Measurements from ENCODE around the gene VWA5A.

VWA5A gene

GRCh38 chr11:124114942-124115781 is at the start of gene VWA5A:
TSS of gene VWA5A (plus strand) at chr11:124115450. CDS start at chr11:124117512, 2,062 bp downstream.
- no peak for DNase-seq

DNA sequence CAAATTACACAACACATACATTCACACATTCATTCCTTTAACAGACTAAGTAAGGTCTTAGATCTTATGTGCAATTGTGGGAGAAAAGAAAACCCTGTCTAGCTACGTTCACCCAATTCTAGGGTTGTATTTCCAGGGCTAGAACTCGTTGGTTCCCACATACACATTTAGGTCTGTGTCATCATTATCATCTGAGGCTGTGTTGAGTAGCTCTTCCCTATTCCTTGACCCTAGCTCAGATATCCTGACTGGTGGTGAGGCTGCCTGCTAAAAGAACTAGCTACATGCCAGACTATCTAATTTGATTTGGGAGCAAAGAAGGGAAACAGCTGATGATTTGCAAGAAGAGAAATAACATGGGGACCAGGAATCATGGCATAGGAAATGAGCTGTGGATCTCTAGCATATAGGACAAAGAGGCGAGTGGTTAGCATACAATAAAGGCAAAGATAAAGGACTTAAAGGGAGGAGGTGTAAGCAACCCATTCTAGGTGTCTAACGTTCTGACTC is 46.6 kb upstream of the VWA5A start:
- DNase-seq, result no peak

- DNase-seq, result no peak
These were observed 45.5 kb upstream of the VWA5A start for GRCh38 chr11:124069429-124070401.

DNA sequence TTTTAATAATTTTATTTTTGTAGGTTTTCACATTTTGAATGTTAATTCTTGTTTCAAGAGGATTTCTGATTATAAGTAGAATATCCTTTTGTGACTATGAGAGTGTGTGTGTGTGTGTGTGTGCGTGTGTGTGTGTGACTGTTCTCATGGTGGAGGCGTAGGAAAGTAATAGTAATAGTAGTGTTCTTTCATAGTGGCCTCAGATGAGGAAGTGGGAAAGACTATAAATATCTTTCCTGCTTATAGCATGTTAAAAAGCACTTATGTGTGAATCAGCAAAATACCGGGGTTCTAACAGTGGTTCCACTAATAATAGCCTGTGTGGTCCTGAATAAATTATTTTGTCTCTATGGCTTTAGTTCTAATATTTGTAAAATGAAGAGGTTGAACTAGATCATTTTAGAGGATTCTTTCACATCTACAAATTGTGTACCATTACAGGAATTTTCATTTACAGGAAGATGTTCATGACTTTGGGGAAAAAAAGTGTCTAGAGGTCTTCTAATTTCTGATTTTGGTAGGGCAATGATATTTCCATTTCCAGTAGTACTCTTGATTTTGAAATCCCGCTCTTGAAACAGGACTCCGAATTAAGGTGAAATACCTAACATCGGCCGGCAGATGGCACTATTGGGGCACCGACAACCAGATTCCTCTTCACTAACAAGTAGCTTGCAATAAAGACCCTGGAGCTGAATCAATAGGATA is 44.2 kb upstream of the VWA5A start:
- no peak for DNase-seq

- DNase-seq, result no peak
These were observed 43.7 kb upstream of the VWA5A start for GRCh38 chr11:124071623-124071948.

DNA sequence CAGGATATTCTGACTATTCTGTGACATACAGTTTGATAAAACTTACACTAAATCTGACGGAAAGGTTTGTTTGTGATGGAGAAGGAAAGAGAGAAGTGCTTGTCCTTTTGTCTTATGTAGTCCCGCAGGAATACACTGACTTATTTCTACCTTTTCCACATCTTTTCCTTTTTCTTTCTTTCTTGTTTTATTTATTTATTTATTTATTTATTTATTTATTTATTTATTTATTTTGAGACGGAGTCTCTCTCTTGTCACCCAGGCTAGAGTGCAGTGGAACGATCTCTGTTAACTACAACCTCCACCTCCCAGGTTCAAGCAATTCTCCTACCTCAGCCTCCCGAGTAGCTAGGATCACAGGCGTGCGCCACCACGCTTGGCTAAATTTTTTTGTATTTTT is 43.1 kb upstream of the VWA5A start:
- DNase-seq, result no peak

DNA sequence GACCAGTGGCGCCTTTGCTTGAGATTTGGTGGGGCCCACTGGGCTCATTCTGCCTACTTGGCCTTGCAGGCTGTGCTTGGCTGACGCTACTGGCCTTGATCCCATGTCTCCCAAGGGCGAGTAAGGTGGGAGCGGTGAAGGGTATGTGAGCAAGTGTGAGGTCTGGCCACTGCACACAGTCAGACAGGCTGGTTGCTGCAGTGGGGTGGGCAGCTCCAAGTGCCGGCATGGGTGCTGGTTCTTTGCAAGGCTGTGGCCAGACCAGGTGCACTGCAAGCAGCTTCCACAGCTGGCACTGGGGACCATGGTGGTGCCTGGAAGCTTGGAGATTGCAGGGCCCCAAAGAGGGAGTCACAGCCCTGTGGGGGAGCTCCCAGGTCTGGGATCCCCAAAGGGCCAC is 40.7 kb upstream of the VWA5A start:
- no peak for DNase-seq

DNA sequence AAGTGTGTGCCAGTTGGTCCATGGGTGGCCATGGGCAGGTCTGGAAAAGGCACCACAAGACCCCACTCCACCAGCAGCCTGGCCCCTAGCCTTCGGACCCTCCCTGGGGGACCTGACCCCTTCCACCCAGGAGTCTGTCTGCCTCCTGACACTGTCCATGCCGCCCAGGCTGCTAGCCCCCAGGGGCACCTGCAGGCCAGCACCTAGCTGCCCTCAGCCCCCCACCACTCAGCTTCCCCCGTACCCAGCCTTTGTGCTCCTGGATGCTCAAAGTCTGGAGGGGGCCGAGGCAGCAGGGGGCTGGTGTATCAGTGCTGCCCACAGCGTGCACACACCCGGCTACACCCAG is 39.8 kb upstream of the VWA5A start:
- DNase-seq, result no peak

DNA sequence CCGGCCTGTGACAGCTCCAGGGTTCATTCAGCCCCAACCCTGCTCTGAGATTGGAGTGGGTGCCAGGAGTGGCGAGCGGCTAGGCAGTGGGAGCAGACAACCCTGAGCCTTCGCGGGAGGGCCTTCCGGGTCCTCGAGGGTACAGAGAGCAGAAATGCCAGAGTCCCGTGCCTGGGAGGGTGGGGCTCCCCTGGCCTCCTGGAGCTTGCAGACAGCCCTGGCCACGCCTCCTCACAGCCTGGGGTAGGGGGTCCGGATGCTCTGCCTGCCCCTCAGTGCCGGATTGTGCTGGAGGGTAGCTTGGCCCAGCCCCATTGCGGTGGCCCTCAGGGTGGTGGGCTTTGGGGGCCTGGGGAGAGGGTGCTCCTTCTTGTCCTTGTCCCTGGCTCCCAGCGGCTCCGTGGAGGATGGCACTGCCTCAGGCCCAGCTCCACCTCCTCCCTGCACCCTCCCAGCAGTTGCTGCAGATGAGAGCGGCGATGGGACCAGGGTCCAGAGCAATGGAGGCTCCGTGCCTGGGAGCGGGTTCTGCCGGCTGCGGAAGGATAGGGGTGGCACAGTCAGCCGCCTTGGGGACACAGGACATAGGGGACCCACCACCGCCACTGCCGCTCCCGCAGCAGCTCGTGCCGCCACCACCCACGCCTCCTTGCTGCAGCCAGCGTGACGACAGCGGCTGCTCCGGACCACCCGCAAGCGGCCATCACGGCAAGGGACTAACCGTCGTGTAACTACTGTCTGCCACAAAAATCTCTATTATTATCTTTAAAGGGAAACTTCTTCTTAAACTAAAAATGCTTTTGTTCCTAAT is 39.2 kb upstream of the VWA5A start:
- no peak for DNase-seq

DNA sequence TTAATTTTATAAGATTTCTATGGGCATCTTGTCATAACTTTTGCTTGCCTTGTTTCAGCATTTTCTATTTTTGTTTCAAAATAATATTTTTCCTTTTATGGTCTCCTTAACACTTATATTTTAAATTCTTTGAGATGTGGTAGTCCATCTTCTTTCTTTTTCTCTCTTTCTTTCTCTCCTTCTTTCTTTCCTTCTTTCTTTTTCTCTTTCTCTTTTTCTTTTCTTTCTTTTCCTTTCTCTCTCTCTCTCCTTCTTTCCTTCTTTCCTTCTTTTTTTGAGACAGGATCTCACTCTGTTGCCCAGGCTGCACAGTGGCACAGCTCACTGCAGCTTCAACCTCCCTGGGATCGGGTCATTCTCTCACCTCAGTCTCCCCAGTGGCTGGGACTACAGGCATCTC is 38.0 kb upstream of the VWA5A start:
- DNase-seq, result no peak

DNA sequence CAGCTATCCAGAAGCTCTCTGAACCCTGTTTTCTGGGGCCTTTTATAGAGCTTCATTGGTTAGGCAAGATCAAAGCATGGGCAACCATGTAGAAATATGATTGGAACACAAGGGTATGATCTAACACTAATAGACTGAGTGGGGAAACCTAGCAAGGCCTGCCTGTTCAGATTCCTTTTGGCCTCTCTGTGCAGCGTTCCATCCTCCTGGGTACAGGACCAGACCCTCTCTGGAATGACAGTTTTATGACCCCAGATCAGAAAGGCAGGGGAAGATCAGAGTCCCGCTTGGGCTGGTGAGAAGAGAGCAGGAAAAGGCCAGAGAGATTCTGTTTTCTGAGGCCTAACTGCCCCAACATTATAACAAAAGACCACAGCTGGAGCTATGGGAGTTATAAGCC is 36.7 kb upstream of the VWA5A start:
- no peak for DNase-seq

GRCh38 chr11:124079631-124080326 is 35.5 kb upstream of the VWA5A start:
- no peak for DNase-seq

GRCh38 chr11:124080327-124081001 is 34.8 kb upstream of the VWA5A start:
- no peak for DNase-seq

- DNase-seq, result no peak
These were observed 33.8 kb upstream of the VWA5A start for GRCh38 chr11:124081483-124081882.

DNA sequence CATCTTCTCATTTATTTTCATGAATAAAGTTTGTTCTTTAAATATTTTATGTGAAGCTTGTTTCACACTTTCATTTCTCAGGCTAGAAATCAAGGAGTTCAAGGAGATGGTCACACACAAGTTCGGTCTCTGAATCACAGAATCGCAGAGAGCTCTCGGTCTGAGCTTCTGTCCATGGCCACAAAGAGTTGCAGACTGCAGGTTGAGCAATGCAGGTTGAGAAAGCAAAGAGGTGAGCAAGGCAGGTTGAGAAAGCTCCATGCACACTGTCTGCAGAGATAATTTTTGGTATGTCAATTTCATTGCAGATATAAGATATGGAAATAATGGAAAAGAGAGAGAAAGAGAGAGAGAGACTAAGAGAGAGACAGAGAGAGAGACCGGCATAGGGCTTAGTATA is 32.9 kb upstream of the VWA5A start:
- DNase-seq, result no peak

DNA sequence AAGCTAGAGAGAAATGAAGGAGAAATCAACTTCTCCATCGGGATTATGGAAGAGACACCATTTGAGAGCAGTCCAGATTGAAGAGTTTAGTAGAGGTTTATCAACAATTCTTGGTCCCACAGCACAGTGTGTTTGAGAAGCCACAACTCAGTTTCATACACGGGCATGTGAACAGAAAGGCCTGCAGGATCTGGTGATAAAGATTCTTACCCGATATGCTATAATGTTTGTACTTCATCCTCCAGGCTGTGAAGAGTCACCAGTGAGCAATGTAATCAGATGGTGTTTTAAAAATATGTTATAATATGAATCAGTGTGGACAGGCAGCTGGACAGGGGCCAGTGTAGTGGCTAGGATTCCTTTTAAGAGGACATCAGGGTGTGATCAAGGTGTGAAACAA is 29.7 kb upstream of the VWA5A start:
- no peak for DNase-seq

DNA sequence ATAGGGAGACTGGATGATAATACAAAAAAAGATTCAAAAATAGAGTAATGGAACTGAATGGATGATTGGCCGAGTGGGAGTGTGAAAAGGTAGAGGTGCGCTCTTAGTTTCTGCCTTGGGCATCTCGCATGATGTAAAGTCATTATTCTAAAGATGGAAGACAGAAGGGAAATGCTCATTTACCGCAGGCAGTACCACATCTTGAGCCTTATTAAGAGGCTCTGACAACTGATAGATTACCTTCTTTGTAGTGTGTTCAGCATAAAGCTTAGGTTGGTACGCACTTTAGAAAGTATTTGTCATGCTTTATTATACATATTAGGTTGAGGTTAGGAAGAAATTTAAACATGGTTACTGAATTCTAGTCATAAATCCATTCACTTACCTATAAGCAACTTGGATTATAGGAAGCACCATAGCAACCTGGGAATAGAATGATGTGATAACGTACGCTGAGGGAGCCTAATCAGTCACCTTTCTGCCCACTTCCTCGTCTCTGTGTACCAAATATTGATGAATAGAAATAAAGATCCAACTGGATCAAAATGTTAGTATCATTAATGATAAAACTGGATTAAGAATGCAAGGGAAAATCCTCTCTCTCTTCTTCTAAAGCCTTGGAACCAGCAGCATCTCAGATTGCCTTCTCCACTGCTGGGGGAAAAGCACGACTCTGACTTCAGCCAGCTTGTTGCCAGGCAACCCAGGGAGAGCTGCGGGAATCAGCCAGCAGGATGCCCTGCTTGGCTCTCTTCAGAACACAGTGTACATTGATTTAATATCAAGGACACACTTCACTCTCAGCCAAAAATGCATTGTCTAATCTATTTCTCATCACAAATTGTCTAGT is 29.0 kb upstream of the VWA5A start:
- no peak for DNase-seq

DNA sequence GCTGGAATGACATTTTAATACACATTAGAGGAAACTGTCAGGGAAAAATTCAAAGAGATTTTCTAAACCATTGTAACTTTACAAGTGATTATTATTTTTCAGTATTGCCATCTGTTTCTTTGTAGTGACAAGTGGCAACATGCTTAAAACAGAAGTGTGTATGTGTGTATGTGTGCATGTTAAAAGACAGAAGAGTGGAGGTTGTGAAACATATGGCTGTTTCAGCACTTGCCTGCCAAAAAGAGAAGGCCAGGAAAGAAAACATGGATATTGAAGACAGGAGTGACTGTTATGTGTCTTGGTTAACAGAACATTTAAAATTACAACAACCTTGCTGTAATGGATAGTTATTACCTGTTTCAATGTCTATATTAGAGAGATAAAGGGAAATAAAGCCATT is 24.3 kb upstream of the VWA5A start:
- DNase-seq, result no peak

GRCh38 chr11:124093330-124093729 is 21.9 kb upstream of the VWA5A start:
- DNase-seq, result no peak

DNA sequence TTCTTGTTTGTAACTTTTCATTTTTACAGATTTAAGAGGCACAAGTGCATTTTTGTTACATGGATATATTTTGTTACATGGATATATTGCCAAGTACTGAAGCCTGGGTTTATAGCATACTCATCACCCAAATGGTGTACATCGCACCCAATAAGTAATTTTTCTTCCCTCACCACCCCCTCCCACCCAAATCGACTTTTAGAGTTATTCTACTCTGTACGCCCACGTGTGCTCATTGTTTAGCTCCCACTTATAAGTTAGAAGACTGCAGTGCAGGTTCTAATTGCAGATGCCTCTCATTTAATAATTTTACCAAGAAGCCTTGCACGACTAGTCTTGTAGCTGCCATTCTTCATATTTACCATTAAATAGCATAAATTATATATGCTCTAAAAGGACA is 20.5 kb upstream of the VWA5A start:
- DNase-seq, result no peak

All from NCI-H1048 (cell line).